SK-N-MC (cell line): ENCODE results near the gene ASPM.

Source experiments
- EZH2 ChIP-seq: fragments of 200-600 bp; sonication (generic); IDR thresholded peaks from one replicate; pipeline ENCODE4 v1.6.1; 2017; ENCODE audit warnings: antibody characterized with exemption
- FOXP2 ChIP-seq: optimal IDR thresholded peaks from 2 replicates; pipeline ENCODE3; 2011; ENCODE audit warnings: mild to moderate bottlenecking, moderate library complexity; ENCODE audit not compliant: insufficient read depth; ENCODE audit errors: extremely low read length, control extremely low read depth
- POLR2AphosphoS5 ChIP-seq: IDR thresholded peaks from 2 replicates; pipeline ENCODE4 v1.6.1; 2012; ENCODE audit warnings: mild to moderate bottlenecking, low read depth, low read length, borderline replicate concordance

DNA sequence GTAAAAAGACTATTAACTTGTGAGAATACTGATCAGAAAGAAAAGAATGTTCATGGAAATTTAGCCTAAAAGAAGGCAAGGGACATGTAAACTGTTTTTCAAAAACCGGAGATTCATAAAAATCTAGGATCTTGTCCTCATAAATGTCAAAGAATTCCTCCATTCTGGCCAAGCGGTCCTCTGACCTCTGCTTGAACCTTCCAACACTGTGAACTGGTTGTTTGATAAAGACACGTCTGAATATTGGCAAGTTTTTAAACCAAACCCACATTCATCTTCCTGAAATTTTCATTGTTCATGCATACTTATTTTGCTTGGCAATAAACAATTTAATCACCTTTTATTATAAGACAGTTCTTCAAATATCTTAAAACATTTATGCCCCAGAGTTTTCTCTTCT is 19.8 kb downstream of the ASPM start:
- no peak for TF ChIP-seq EZH2
- TF ChIP-seq POLR2AphosphoS5: no peak
- TF ChIP-seq FOXP2: no peak
